ENCODE data around the gene PNPT1. TPM values are rescaled to one million over a fixed set of nuclear protein-coding genes. Genes with fewer than 3 reads are reported as not detected.
"Not testable (repeated sequence)": the region's sequence is repeated elsewhere in the genome, so short reads cannot be mapped to it uniquely, and the experiment has no call there.

PNPT1 gene
- 10 to 100 TPM; 14.8 to 29.8 (median 25.3) TPM for total RNA-seq
- long read RNA-seq, donor 1, full-length matches to known transcripts = 24 of 37 reads
- long read RNA-seq, donor 1, partial matches to known transcripts = 1 of 37 reads
- long read RNA-seq, donor 1, other reads (novel, unspliced or antisense) = 12 of 37 reads
- long read RNA-seq, donor 2, full-length matches to known transcripts = 8 of 15 reads
- long read RNA-seq, donor 2, partial matches to known transcripts = 2 of 15 reads
- long read RNA-seq, donor 2, other reads (novel, unspliced or antisense) = 5 of 15 reads

GRCh38 chr2:55693181-55694125 is at the start of gene PNPT1:
PNPT1 (minus strand) TSS chr2:55693844; CDS start chr2:55693823, 21 bp downstream.
- intact Hi-C loops (cut with DNase I, micrococcal nuclease) = no loop called here
- Histone ChIP-seq H3K9me3 (no peaks in the 10 kb centered on the region), H3K4me1 (ENCODE audit: low read depth) (no peaks in the 10 kb centered on the region), H3K36me3 (ENCODE audit: low read depth) (no peaks in the 10 kb centered on the region), H3K4me3 (peak within 1 kb of the TSS; percentile 33)
- DNase-seq (peak; percentile 95 to 96 (median 96)), ATAC-seq (peak; percentile 100)
- no peak for TF ChIP-seq CTCF (IDR thresholded peaks at IDR 0.05)

DNA sequence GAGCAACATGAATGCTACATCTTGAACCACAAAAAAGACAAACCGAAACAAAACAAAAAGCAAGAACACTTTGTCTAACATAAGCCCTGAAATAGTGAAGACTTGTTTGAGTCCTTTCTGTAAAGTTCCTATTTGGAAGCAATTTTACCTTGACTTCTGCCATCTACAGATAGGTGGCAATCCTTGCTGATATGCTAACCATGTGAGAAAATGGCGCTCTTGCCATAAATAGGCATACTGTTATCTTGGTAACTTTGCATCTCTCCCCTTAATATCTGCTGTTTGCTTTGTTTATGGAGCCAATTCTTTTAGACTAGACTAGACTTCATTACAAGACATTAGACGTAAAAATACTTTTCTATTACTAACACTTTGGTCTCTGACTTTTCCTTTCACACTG is 49.4 kb upstream of the PNPT1 start:
- DNase-seq = no peak
- Histone ChIP-seq H3K4me1 (ENCODE audit: low read depth) (no peaks in the 10 kb centered on the region), H3K9me3 (no peaks in the 10 kb centered on the region), H3K4me3 (no peak overlapping the region), H3K36me3 (ENCODE audit: low read depth) (no peaks in the 10 kb centered on the region)
- TF ChIP-seq CTCF (IDR thresholded peaks at IDR 0.05) = no peak
- ATAC-seq = no peak
- intact Hi-C loops (cut with DNase I, micrococcal nuclease) = no loop called here

DNA sequence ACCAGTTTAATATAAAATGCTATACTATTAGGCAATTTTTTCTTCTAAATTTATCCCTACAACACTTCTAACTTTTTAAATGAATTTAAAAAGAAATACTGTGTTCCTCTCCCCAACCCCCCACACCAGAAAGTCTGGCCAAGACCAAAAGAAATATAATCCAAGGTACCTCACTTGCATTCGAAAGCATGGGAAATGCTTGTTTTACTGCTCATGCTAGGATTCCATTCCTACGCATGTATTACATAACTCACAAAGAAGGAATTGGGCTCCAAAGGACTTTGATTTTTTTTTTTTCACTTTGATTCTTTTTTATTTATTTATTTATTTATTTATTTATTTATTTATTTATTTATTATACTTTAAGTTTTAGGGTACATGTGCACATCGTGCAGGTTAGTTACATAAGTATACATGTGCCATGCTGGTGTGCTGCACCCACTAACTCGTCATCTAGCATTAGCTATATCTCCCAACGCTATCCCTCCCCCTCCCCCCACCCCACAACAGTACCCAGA is 42.4 kb upstream of the PNPT1 start:
- intact Hi-C loops (cut with DNase I, micrococcal nuclease); DNase-seq; H3K36me3 ChIP-seq (ENCODE audit: low read depth); H3K4me1 ChIP-seq (ENCODE audit: low read depth); H3K4me3 ChIP-seq; ATAC-seq; H3K9me3 ChIP-seq: not testable (repeated sequence)

DNA sequence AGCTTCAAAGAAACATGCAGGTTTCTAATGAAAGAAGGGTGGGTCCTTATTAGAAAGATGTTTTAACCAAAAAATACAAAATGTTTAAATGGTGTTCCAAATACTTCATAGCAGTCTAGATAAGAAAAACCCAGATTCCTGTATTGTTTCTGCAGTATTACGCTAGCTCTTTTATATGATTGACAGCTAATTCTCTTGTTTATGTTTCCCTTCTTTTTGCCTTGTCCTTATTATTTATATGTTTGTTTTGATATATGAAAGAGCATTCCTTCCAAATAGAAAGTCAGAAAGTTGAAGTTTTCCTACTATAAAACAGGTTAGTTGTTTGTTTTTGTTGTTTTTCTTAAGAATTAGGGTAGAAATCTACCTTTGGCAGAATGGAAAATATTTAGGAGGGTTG is 41.1 kb upstream of the PNPT1 start:
- ATAC-seq (no peak), DNase-seq (no peak)
- intact Hi-C loops (cut with DNase I, micrococcal nuclease) = no loop called here

DNA sequence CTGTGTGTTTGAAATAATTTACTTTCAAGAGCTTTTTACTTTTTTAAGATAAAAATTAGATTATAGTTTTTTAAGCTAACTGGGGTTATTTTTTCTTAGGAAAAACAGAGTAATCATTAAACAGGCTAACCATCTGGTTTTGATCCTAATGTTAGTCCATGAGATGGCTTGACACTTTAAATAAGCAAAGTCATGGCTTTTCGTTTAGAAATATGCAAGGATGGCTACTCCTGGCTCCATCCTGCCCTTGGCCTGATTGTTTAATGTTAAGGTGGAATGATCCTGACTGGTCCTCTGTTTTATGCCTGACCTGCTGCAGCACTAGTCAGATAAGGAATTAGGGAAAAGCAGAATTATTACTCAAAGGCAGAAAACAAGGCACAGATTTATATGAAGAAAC is 39.7 kb upstream of the PNPT1 start:
- ATAC-seq = no peak
- no peak for DNase-seq

More for the DNA sequence above, 41.1 kb upstream of the PNPT1 start:
- Histone ChIP-seq H3K9me3 (no peaks in the 10 kb centered on the region), H3K36me3 (ENCODE audit: low read depth) (no peaks in the 10 kb centered on the region), H3K4me1 (ENCODE audit: low read depth) (no peaks in the 10 kb centered on the region), H3K4me3 (no peak overlapping the region)
- TF ChIP-seq CTCF (IDR thresholded peaks at IDR 0.05) = no peak

More for the DNA sequence above, 39.7 kb upstream of the PNPT1 start:
- TF ChIP-seq CTCF (IDR thresholded peaks at IDR 0.05) = no peak
- intact Hi-C loops (cut with DNase I, micrococcal nuclease) = no loop called here
- Histone ChIP-seq H3K4me3 (no peak overlapping the region), H3K36me3 (ENCODE audit: low read depth) (no peaks in the 10 kb centered on the region), H3K4me1 (ENCODE audit: low read depth) (no peaks in the 10 kb centered on the region), H3K9me3 (no peaks in the 10 kb centered on the region)
